ENCODE measurements around the gene GOLGA5. TPM values are rescaled to one million over a fixed set of nuclear protein-coding genes. Genes with fewer than 3 reads are reported as not detected.

The GOLGA5 gene
- total and polyA plus RNA-seq, 2 experiments from 2014 or later: 26.2 to 30.2 TPM

DNA sequence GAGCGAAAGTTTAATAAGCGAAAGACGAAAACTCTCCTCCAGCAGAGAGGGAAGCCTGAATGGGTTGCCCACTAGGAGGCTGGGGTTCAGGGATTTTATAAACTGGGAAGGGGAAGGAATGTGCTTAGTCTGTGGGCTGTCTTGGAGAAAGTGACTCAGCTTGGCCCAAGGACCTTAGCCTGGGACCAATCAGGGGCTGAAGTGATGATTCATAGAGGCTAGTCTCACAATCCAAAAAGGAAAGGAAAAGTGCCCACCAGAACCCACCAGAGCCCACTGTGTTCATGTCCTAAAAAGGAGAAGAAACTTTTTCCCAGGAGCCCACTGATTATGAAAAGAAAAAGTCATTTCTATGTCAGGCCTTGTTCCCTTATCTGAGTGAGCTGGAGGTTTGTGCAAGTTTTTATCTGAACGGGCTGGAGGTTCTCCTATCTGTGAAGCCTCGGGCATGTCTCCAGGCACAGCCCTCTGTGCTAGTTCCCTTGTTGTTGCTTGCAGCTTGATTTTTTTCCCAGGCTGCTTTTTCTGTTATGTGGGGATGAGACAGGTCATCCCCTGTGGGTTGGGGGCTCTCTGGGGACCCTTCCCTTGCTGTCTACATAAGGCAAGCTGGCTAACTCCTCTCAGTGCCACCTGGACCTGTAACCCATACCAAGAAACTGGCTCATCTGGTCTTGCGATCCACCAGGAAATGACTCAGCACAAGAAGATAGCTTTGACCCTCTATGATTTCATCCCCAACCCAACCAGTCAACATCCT lies 8.3 kb upstream of the GOLGA5 start (continued):
- no peak for TF ChIP-seq EZH2 (IDR thresholded peaks at IDR 0.05; ENCODE audit: low read depth, unreplicated experiment)
- TF ChIP-seq, protein P1, sequence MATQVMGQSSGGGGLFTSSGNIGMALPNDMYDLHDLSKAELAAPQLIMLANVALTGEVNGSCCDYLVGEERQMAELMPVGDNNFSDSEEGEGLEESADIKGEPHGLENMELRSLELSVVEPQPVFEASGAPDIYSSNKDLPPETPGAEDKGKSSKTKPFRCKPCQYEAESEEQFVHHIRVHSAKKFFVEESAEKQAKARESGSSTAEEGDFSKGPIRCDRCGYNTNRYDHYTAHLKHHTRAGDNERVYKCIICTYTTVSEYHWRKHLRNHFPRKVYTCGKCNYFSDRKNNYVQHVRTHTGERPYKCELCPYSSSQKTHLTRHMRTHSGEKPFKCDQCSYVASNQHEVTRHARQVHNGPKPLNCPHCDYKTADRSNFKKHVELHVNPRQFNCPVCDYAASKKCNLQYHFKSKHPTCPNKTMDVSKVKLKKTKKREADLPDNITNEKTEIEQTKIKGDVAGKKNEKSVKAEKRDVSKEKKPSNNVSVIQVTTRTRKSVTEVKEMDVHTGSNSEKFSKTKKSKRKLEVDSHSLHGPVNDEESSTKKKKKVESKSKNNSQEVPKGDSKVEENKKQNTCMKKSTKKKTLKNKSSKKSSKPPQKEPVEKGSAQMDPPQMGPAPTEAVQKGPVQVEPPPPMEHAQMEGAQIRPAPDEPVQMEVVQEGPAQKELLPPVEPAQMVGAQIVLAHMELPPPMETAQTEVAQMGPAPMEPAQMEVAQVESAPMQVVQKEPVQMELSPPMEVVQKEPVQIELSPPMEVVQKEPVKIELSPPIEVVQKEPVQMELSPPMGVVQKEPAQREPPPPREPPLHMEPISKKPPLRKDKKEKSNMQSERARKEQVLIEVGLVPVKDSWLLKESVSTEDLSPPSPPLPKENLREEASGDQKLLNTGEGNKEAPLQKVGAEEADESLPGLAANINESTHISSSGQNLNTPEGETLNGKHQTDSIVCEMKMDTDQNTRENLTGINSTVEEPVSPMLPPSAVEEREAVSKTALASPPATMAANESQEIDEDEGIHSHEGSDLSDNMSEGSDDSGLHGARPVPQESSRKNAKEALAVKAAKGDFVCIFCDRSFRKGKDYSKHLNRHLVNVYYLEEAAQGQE (IDR thresholded peaks at IDR 0.05; ENCODE audit: unreplicated experiment): no peak
- no peak for TF ChIP-seq POLR2AphosphoS5 (IDR thresholded peaks at IDR 0.05; ENCODE audit: low read depth)
- TF ChIP-seq, protein P2, sequence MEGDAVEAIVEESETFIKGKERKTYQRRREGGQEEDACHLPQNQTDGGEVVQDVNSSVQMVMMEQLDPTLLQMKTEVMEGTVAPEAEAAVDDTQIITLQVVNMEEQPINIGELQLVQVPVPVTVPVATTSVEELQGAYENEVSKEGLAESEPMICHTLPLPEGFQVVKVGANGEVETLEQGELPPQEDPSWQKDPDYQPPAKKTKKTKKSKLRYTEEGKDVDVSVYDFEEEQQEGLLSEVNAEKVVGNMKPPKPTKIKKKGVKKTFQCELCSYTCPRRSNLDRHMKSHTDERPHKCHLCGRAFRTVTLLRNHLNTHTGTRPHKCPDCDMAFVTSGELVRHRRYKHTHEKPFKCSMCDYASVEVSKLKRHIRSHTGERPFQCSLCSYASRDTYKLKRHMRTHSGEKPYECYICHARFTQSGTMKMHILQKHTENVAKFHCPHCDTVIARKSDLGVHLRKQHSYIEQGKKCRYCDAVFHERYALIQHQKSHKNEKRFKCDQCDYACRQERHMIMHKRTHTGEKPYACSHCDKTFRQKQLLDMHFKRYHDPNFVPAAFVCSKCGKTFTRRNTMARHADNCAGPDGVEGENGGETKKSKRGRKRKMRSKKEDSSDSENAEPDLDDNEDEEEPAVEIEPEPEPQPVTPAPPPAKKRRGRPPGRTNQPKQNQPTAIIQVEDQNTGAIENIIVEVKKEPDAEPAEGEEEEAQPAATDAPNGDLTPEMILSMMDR (conservative IDR thresholded peaks at IDR 0.05; ENCODE audit: low read depth in 2 of 2): no peak
- TF ChIP-seq CREB1 (CRISPR knock-in tag; IDR thresholded peaks at IDR 0.05; ENCODE audit: low read depth): no peak

DNA sequence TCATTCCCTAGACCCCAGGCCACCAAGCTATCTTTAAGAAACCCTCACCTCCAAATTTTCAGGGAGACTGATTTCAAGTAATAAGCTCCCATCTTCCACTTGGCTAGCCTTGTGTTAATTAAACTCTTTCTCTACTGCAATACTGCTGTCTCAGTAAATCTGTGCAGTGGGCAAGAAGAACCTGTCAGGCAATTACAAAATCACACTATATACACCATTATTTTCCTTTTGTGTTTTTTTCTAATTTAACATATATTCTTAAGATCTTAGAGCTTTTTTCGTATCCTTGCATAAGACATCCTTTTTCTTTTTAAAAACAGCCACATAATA lies 7.7 kb upstream of the GOLGA5 start:
- no peak for DNase-seq (ENCODE audit: low spot score)
- H3K27ac Mint-ChIP-seq: 0 out of 2 replicates have a peak overlapping the region, but pooled peaks have one; percentile 2
- no peak overlapping the region for H3K4me3 ChIP-seq
- no peaks in the 10 kb centered on the region for H3K27me3 Mint-ChIP-seq (ENCODE audit: insufficient read depth, low read depth, poor library complexity)
- H3K4me1 Mint-ChIP-seq: peaks cover 7% of the 10 kb centered on the region; the same call in 2 of the 3 replicates
- H3K9me2 ChIP-seq (ENCODE audit: insufficient read depth): peaks cover 4% of the 10 kb centered on the region; the same call in 1 of the 2 replicates
- H3K79me2 ChIP-seq (replicated peaks; ENCODE audit: insufficient read depth): no peaks in the 10 kb centered on the region
- no peaks in the 10 kb centered on the region; the same call in 1 of the 2 replicates for H3K4me1 ChIP-seq (ENCODE audit: insufficient read depth)
- H3F3A ChIP-seq (replicated peaks; ENCODE audit: low read depth): no peaks in the 10 kb centered on the region
- H3K9me3 Mint-ChIP-seq: peaks cover 9% of the 10 kb centered on the region
- no peaks in the 10 kb centered on the region for H3K36me3 ChIP-seq (ENCODE audit: insufficient read depth)
- H3K27ac ChIP-seq (ENCODE audit: low read depth): no peak overlapping the region
- H3K27me3 ChIP-seq (ENCODE audit: insufficient read depth): no peaks in the 10 kb centered on the region
- no peak overlapping the region for H3K4me2 ChIP-seq
- ATAC-seq: no peak
- H2AFZ ChIP-seq: peak overlapping the region; percentile 84; the same call in 1 of the 2 replicates
- H3K4me3 Mint-ChIP-seq: no peak overlapping the region
- no peaks in the 10 kb centered on the region for H4K20me1 ChIP-seq (replicated peaks; ENCODE audit: insufficient read depth)
- H3K36me3 Mint-ChIP-seq (ENCODE audit: low read depth): peaks cover 5% of the 10 kb centered on the region; the same call in 2 of the 3 replicates
- TF ChIP-seq, protein P1 (IDR thresholded peaks at IDR 0.05; ENCODE audit: unreplicated experiment): no peak
- no peak for TF ChIP-seq ZNF114 (CRISPR knock-in tag; IDR thresholded peaks at IDR 0.05)
- TF ChIP-seq, protein P3, sequence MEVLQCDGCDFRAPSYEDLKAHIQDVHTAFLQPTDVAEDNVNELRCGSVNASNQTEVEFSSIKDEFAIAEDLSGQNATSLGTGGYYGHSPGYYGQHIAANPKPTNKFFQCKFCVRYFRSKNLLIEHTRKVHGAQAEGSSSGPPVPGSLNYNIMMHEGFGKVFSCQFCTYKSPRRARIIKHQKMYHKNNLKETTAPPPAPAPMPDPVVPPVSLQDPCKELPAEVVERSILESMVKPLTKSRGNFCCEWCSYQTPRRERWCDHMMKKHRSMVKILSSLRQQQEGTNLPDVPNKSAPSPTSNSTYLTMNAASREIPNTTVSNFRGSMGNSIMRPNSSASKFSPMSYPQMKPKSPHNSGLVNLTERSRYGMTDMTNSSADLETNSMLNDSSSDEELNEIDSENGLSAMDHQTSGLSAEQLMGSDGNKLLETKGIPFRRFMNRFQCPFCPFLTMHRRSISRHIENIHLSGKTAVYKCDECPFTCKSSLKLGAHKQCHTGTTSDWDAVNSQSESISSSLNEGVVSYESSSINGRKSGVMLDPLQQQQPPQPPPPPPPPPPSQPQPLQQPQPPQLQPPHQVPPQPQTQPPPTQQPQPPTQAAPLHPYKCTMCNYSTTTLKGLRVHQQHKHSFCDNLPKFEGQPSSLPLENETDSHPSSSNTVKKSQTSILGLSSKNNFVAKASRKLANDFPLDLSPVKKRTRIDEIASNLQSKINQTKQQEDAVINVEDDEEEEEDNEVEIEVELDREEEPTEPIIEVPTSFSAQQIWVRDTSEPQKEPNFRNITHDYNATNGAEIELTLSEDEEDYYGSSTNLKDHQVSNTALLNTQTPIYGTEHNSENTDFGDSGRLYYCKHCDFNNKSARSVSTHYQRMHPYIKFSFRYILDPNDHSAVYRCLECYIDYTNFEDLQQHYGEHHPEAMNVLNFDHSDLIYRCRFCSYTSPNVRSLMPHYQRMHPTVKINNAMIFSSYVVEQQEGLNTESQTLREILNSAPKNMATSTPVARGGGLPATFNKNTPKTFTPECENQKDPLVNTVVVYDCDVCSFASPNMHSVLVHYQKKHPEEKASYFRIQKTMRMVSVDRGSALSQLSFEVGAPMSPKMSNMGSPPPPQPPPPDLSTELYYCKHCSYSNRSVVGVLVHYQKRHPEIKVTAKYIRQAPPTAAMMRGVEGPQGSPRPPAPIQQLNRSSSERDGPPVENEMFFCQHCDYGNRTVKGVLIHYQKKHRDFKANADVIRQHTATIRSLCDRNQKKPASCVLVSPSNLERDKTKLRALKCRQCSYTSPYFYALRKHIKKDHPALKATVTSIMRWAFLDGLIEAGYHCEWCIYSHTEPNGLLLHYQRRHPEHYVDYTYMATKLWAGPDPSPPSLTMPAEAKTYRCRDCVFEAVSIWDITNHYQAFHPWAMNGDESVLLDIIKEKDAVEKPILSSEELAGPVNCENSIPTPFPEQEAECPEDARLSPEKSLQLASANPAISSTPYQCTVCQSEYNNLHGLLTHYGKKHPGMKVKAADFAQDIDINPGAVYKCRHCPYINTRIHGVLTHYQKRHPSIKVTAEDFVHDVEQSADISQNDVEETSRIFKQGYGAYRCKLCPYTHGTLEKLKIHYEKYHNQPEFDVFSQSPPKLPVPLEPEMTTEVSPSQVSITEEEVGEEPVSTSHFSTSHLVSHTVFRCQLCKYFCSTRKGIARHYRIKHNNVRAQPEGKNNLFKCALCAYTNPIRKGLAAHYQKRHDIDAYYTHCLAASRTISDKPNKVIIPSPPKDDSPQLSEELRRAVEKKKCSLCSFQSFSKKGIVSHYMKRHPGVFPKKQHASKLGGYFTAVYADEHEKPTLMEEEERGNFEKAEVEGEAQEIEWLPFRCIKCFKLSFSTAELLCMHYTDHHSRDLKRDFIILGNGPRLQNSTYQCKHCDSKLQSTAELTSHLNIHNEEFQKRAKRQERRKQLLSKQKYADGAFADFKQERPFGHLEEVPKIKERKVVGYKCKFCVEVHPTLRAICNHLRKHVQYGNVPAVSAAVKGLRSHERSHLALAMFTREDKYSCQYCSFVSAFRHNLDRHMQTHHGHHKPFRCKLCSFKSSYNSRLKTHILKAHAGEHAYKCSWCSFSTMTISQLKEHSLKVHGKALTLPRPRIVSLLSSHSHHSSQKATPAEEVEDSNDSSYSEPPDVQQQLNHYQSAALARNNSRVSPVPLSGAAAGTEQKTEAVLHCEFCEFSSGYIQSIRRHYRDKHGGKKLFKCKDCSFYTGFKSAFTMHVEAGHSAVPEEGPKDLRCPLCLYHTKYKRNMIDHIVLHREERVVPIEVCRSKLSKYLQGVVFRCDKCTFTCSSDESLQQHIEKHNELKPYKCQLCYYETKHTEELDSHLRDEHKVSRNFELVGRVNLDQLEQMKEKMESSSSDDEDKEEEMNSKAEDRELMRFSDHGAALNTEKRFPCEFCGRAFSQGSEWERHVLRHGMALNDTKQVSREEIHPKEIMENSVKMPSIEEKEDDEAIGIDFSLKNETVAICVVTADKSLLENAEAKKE (CRISPR knock-in tag; IDR thresholded peaks at IDR 0.05): no peak
- TF ChIP-seq EZH2phosphoT487 (IDR thresholded peaks at IDR 0.05; ENCODE audit: unreplicated experiment): no peak
